IPS-18a (cell line): Measurements from ENCODE around the gene NOSTRIN.

Experiments
- H3K27ac ChIP-seq: one replicate; pipeline ENCODE4 v1.5.1; 2013; ENCODE audit warnings: low read length
- H3K27me3 ChIP-seq: one replicate; pipeline ENCODE4 v1.6.1; 2013; ENCODE audit warnings: mild to moderate bottlenecking, low read length; ENCODE audit not compliant: control insufficient read depth, insufficient read depth
- H3K36me3 ChIP-seq: one replicate; pipeline ENCODE4 v1.6.1; 2013; ENCODE audit warnings: low read depth, low read length; ENCODE audit not compliant: control insufficient read depth
- H3K4me1 ChIP-seq: one replicate; pipeline ENCODE4 v1.6.1; 2013; ENCODE audit warnings: low read depth, low read length; ENCODE audit not compliant: control insufficient read depth
- H3K4me3 ChIP-seq: one replicate; pipeline ENCODE4 v1.5.1; 2013; ENCODE audit warnings: low read length
- H3K9ac ChIP-seq: one replicate; pipeline ENCODE4 v1.6.1; 2013; ENCODE audit warnings: mild to moderate bottlenecking, low read length, moderate library complexity
- H3K9me3 ChIP-seq: one replicate; pipeline ENCODE4 v1.6.1; 2013; ENCODE audit warnings: low read depth, low read length; ENCODE audit not compliant: control insufficient read depth

NOSTRIN gene

GRCh38 chr2:168894720-168895119 is 92.3 kb downstream of the NOSTRIN start:
- Histone ChIP-seq H3K9ac (no peak overlapping the region), H3K4me1 (no peaks in the 10 kb centered on the region), H3K9me3 (no peaks in the 10 kb centered on the region), H3K4me3 (no peak overlapping the region), H3K27ac (no peak overlapping the region), H3K36me3 (no peaks in the 10 kb centered on the region), H3K27me3 (peaks cover 14% of the 10 kb centered on the region)

GRCh38 chr2:168895771-168896170 is 93.3 kb downstream of the NOSTRIN start:
- Histone ChIP-seq H3K4me1 (no peaks in the 10 kb centered on the region), H3K27me3 (peaks cover 14% of the 10 kb centered on the region), H3K9ac (no peak overlapping the region), H3K36me3 (no peaks in the 10 kb centered on the region), H3K4me3 (no peak overlapping the region), H3K27ac (no peak overlapping the region), H3K9me3 (no peaks in the 10 kb centered on the region)

- Histone ChIP-seq H3K27ac (no peak overlapping the region), H3K4me1 (no peaks in the 10 kb centered on the region)
These were observed 94.3 kb downstream of the NOSTRIN start for GRCh38 chr2:168896783-168897182.

DNA sequence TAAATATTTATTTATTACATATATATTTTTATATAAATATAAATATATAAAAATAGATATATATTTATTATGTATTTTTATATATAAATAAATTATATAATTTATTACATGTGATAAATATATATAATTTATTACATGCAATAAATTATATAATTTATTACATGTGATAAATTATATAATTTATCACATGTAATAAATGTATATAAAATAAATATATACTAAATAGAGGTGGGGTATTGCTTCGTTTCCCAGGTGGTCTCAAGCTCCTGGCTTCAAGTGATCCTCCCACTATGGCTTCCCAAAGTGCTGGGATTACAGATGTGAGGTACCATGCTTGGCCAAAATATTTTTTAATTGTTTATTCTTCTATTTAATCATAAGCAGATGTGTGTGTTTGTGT is 95.0 kb downstream of the NOSTRIN start:
- H3K4me1 ChIP-seq = no peaks in the 10 kb centered on the region
- H3K36me3 ChIP-seq = no peaks in the 10 kb centered on the region
- H3K9me3 ChIP-seq = no peaks in the 10 kb centered on the region

More at GRCh38 chr2:168896783-168897182, 94.3 kb downstream of the NOSTRIN start:
- no peaks in the 10 kb centered on the region for H3K36me3 ChIP-seq
- H3K9ac ChIP-seq = no peak overlapping the region
- H3K4me3 ChIP-seq = no peak overlapping the region
- H3K27me3 ChIP-seq = peaks cover 3% of the 10 kb centered on the region
- H3K9me3 ChIP-seq = no peaks in the 10 kb centered on the region

DNA sequence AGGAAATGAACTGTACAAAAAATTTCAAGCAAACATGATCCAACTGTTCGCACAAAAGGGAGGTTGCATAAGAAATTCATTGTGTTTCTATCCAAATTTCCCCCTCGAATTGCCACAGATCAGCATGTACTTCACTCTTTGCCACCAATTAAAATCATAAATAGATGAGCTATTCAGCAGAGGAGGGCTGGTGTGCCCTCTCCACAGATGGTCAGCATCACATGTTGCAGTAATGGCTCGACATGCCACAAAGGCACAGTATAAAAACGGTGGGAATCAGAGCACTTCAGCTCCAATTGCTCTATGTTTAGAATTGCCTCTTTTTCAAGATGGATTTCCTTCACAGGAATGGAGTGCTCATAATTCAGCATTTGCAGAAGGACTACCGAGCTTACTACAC is 98.6 kb downstream of the NOSTRIN start, which contains the start of gene G6PC2:
G6PC2 (plus strand) TSS at position 289 of the 400 bp plus-strand sequence; CDS start at position 330, 41 bp downstream.
- Histone ChIP-seq H3K4me1 (no peaks in the 10 kb centered on the region), H3K27ac (no peak within 1 kb of the TSS), H3K9me3 (no peaks in the 10 kb centered on the region), H3K9ac (no peak within 1 kb of the TSS), H3K36me3 (no peaks in the 10 kb centered on the region), H3K27me3 (no peaks in the 10 kb centered on the region), H3K4me3 (no peak within 1 kb of the TSS)

More for the DNA sequence above, 95.0 kb downstream of the NOSTRIN start:
- no peaks in the 10 kb centered on the region for H3K27me3 ChIP-seq
- H3K4me3 ChIP-seq = no peak overlapping the region
- H3K9ac ChIP-seq = no peak overlapping the region
- no peak overlapping the region for H3K27ac ChIP-seq

- Histone ChIP-seq H3K36me3 (no peaks in the 10 kb centered on the region), H3K9me3 (no peaks in the 10 kb centered on the region), H3K9ac (no peak overlapping the region), H3K27me3 (no peaks in the 10 kb centered on the region), H3K4me1 (peaks cover 22% of the 10 kb centered on the region), H3K4me3 (no peak overlapping the region), H3K27ac (no peak overlapping the region)
These were observed 101.5 kb downstream of the NOSTRIN start for GRCh38 chr2:168903888-168904287.

GRCh38 chr2:168904358-168904757 is 101.9 kb downstream of the NOSTRIN start:
- Histone ChIP-seq H3K27me3 (no peaks in the 10 kb centered on the region), H3K36me3 (no peaks in the 10 kb centered on the region), H3K4me1 (peaks cover 22% of the 10 kb centered on the region), H3K27ac (no peak overlapping the region), H3K9me3 (no peaks in the 10 kb centered on the region), H3K4me3 (no peak overlapping the region), H3K9ac (no peak overlapping the region)

GRCh38 chr2:168907940-168908662 is 105.7 kb downstream of the NOSTRIN start:
- H3K36me3 ChIP-seq = no peaks in the 10 kb centered on the region
- no peak overlapping the region for H3K9ac ChIP-seq
- H3K4me1 ChIP-seq = peaks cover 35% of the 10 kb centered on the region
- no peaks in the 10 kb centered on the region for H3K27me3 ChIP-seq
- H3K9me3 ChIP-seq = no peaks in the 10 kb centered on the region
- no peak overlapping the region for H3K4me3 ChIP-seq
- no peak overlapping the region for H3K27ac ChIP-seq

- no peaks in the 10 kb centered on the region for H3K27me3 ChIP-seq
- H3K27ac ChIP-seq = no peak overlapping the region
- no peaks in the 10 kb centered on the region for H3K36me3 ChIP-seq
- no peaks in the 10 kb centered on the region for H3K9me3 ChIP-seq
- peaks cover 43% of the 10 kb centered on the region for H3K4me1 ChIP-seq
- no peak overlapping the region for H3K4me3 ChIP-seq
- no peak overlapping the region for H3K9ac ChIP-seq
These were observed 107.9 kb downstream of the NOSTRIN start for GRCh38 chr2:168910330-168910729.

GRCh38 chr2:168912466-168912865 is 110.0 kb downstream of the NOSTRIN start:
- H3K27ac ChIP-seq = no peak overlapping the region
- no peak overlapping the region for H3K4me3 ChIP-seq
- H3K27me3 ChIP-seq = no peaks in the 10 kb centered on the region
- peaks cover 32% of the 10 kb centered on the region for H3K4me1 ChIP-seq
- no peaks in the 10 kb centered on the region for H3K36me3 ChIP-seq
- no peaks in the 10 kb centered on the region for H3K9me3 ChIP-seq
- no peak overlapping the region for H3K9ac ChIP-seq

GRCh38 chr2:168912901-168913369 is 110.5 kb downstream of the NOSTRIN start:
- Histone ChIP-seq H3K4me3 (no peak overlapping the region), H3K9ac (no peak overlapping the region), H3K27me3 (no peaks in the 10 kb centered on the region), H3K4me1 (peaks cover 27% of the 10 kb centered on the region), H3K36me3 (no peaks in the 10 kb centered on the region), H3K9me3 (no peaks in the 10 kb centered on the region), H3K27ac (no peak overlapping the region)

GRCh38 chr2:168913495-168913894 is 111.1 kb downstream of the NOSTRIN start:
- no peaks in the 10 kb centered on the region for H3K27me3 ChIP-seq
- H3K4me3 ChIP-seq = no peak overlapping the region
- H3K4me1 ChIP-seq = peaks cover 23% of the 10 kb centered on the region

More at GRCh38 chr2:168913495-168913894, 111.1 kb downstream of the NOSTRIN start:
- no peak overlapping the region for H3K27ac ChIP-seq
- H3K9me3 ChIP-seq = no peaks in the 10 kb centered on the region
- no peak overlapping the region for H3K9ac ChIP-seq
- no peaks in the 10 kb centered on the region for H3K36me3 ChIP-seq
